HCT116 (cell line): ENCODE data around the gene ANKRD40CL. TPM values are rescaled to one million over a fixed set of nuclear protein-coding genes. Genes with fewer than 3 reads are reported as not detected.

ENCODE experiments used
- ATAC-seq: fragments of 200-7000 bp; cut with Tn5 transposase; 2 replicates; pipeline ENCODE4 v1.9.1; 2020; ENCODE audit warnings: mild to moderate bottlenecking, moderate library complexity
- BruUV-seq: library from RNA; stranded (reverse); fragments of 400-500 nt; replicated peaks from 2 replicates; lab custom pipeline; 2021; lab: Mats Ljungman, UMichigan
- CTCF ChIA-PET: fragments of 300-600 bp; sonication (Branson Sonifier 250); formaldehyde crosslinking; loops from one replicate; lab custom pipeline; 2021; ENCODE audit warnings: antibody characterized with exemption; lab: Charles Lee
- POLR2A ChIA-PET: fragments of 300-600, 350-600 bp; sonication (Branson Sonifier 250); formaldehyde crosslinking; loops from one replicate; lab custom pipeline; 2021; ENCODE audit warnings: antibody characterized with exemption; lab: Charles Lee
- RAD21 ChIA-PET, 2 experiments: fragments of 300-600 bp; sonication (Branson Sonifier 250); formaldehyde crosslinking; loops; one replicate each; lab custom pipeline; 2023; ENCODE audit warnings: low total read pairs in 2 of 2; ENCODE audit not compliant: uncharacterized antibody in 2 of 2, unreplicated experiment in 2 of 2, low non-redundant PET in 1 of 2; lab: Charles Lee
- DNase-seq: peaks from one replicate; pipeline ENCODE4 v3.0.0-alpha.2; 2010; ENCODE audit warnings: low read depth, low spot score
- H2AFZ ChIP-seq: fragments of 200-600 bp; shearing (Covaris generic), sonication (generic); 2 replicates; pipeline ENCODE4 v1.6.1; 2017; ENCODE audit warnings: low read depth, mixed run types, mixed read lengths, antibody characterized with exemption, low read length; ENCODE audit not compliant: poor library complexity, severe bottlenecking
- H3K27ac ChIP-seq: 2 replicates; pipeline ENCODE4 v1.5.1; 2012; ENCODE audit warnings: low read depth, low read length
- H3K27me3 ChIP-seq: fragments of 200-600 bp; sonication (generic); 2 replicates; pipeline ENCODE4 v1.6.1; 2016; ENCODE audit warnings: mixed run types, low read length, mixed read lengths; ENCODE audit not compliant: insufficient read depth
- H3K36me3 ChIP-seq, 2 experiments: fragments of 200-500 bp in 1 of 2; fragments of 200-600 bp in 1 of 2; sonication (Bioruptor generic) in 1 of 2; sonication (generic) in 1 of 2; 2 replicates each; pipeline versions ENCODE4 v1.5.1 to v1.6.1; 2014 to 2016; ENCODE audit warnings: low read length in 2 of 2, inconsistent platforms in 1 of 2, mixed read lengths in 1 of 2, mixed run types in 1 of 2; ENCODE audit not compliant: insufficient read depth in 2 of 2, control insufficient read depth in 1 of 2
- H3K4me1 ChIP-seq, 2 experiments: fragments of 200-600 bp in 1 of 2; sonication (generic) in 1 of 2; 2 replicates each; pipeline versions ENCODE4 v1.5.1 to v1.6.1; 2012 to 2017; ENCODE audit warnings: low read length in 2 of 2, inconsistent platforms in 1 of 2, mild to moderate bottlenecking in 1 of 2, mixed read lengths in 1 of 2, mixed run types in 1 of 2, moderate library complexity in 1 of 2; ENCODE audit not compliant: insufficient read depth in 2 of 2, control insufficient read depth in 1 of 2
- H3K4me2 ChIP-seq: fragments of 200-600 bp; sonication (generic); 2 replicates; pipeline ENCODE4 v1.6.1; 2017; ENCODE audit warnings: mixed run types, low read length, mixed read lengths
- H3K4me3 ChIP-seq, 2 experiments: fragments of 200-600 bp in 1 of 2; sonication (generic) in 1 of 2; replicated peaks in 1 of 2; 2 replicates each; pipeline ENCODE4 v1.5.1; 2011 to 2016; ENCODE audit warnings: low read length in 2 of 2, control low read depth in 1 of 2, low read depth in 1 of 2, mild to moderate bottlenecking in 1 of 2, mixed read lengths in 1 of 2, mixed run types in 1 of 2
- H3K79me2 ChIP-seq: fragments of 200-600 bp; sonication (generic); 2 replicates; pipeline ENCODE4 v1.6.1; 2017; ENCODE audit warnings: mild to moderate bottlenecking, mixed run types, low read length, moderate library complexity, mixed read lengths; ENCODE audit not compliant: insufficient read depth
- H3K9ac ChIP-seq: fragments of 200-600 bp; sonication (generic); 2 replicates; pipeline ENCODE4 v1.6.1; 2016; ENCODE audit warnings: low read length, mixed read lengths
- H3K9me2 ChIP-seq: fragments of 200-600 bp; sonication (generic), shearing (Covaris generic); 2 replicates; pipeline ENCODE4 v1.6.1; 2017; ENCODE audit warnings: mixed run types, mild to moderate bottlenecking, moderate library complexity; ENCODE audit not compliant: insufficient read depth
- H3K9me3 ChIP-seq, 2 experiments: fragments of 200-500 bp in 1 of 2; fragments of 200-600 bp in 1 of 2; sonication (Bioruptor generic) in 1 of 2; sonication (generic) in 1 of 2; 2 replicates each; pipeline ENCODE4 v1.6.1; 2014 to 2017; ENCODE audit warnings: low read length in 2 of 2, mixed read lengths in 2 of 2, inconsistent platforms in 1 of 2, low read depth in 1 of 2, mild to moderate bottlenecking in 1 of 2, mixed run types in 1 of 2, moderate library complexity in 1 of 2; ENCODE audit not compliant: control insufficient read depth in 1 of 2, insufficient read depth in 1 of 2
- H4K20me1 ChIP-seq: fragments of 200-600 bp; sonication (generic), shearing (Covaris generic); 2 replicates; pipeline ENCODE4 v1.6.1; 2017; ENCODE audit warnings: mixed run types, mild to moderate bottlenecking, moderate library complexity; ENCODE audit not compliant: insufficient read depth
- CEBPB ChIP-seq: IDR thresholded peaks from 2 replicates; pipeline ENCODE4 v1.6.1; 2012; ENCODE audit warnings: low read depth
- EZH2phosphoT487 ChIP-seq: fragments of 200-600 bp; IDR thresholded peaks from 2 replicates; pipeline ENCODE4 v1.6.1; 2018; ENCODE audit warnings: antibody characterized with exemption, borderline replicate concordance
- JUND ChIP-seq: IDR thresholded peaks from 2 replicates; pipeline ENCODE4 v1.6.1; 2012
- MAX ChIP-seq: IDR thresholded peaks from 2 replicates; pipeline ENCODE4 v1.6.1; 2012
- POLR2A ChIP-seq: IDR thresholded peaks from 2 replicates; pipeline ENCODE4 v1.7.0; 2011; ENCODE audit warnings: borderline replicate concordance; ENCODE audit not compliant: insufficient read depth, insufficient read length; ENCODE audit errors: extremely low read depth
- POLR2AphosphoS5 ChIP-seq: IDR thresholded peaks from 2 replicates; pipeline ENCODE4 v1.6.1; 2011; ENCODE audit warnings: mild to moderate bottlenecking, low read depth, low read length, moderate library complexity
- SIN3A ChIP-seq: IDR thresholded peaks from 2 replicates; pipeline ENCODE4 v1.6.1; 2012; ENCODE audit warnings: low read depth
- ZBTB33 ChIP-seq: IDR thresholded peaks from 2 replicates; pipeline ENCODE4 v1.6.1; 2011; ENCODE audit warnings: mild to moderate bottlenecking, low read length, moderate library complexity; ENCODE audit not compliant: insufficient replicate concordance; ENCODE audit errors: extremely low read depth
- intact Hi-C: fragments of 100-400 bp; cut with micrococcal nuclease; formaldehyde crosslinking; loops from 2 replicates; pipeline ENCODE4 v1.10.0; 2022
- total RNA-seq: library from RNA; stranded (reverse); gene quantifications from one replicate; pipeline ENCODE4 v1.2.1, GENCODE V29; 2021; ENCODE audit not compliant: unreplicated experiment

Gene ANKRD40CL
- total RNA-seq, 1 experiment from 2014 or later, result 0.57 TPM

- TF ChIP-seq EZH2phosphoT487 (no peak), SIN3A (no peak), JUND (no peak), MAX (no peak), ZBTB33 (no peak), POLR2A (no peak)
Observed at GRCh38 chr17:50781167-50781566, 13.8 kb upstream of the ANKRD40CL start (continued).

- CTCF ChIA-PET, result interaction anchor here (1.6 kb wide), 1 partner anchor 62 kb away, joined by 7 read pairs; no protein-coding TSS in a partner anchor
- H3K27me3 ChIP-seq, result no peaks in the 10 kb centered on the region
- H3K36me3 ChIP-seq, result no peaks in the 10 kb centered on the region
- H3K4me3 ChIP-seq, result no peak overlapping the region
- H3K9me2 ChIP-seq, result no peaks in the 10 kb centered on the region
- DNase-seq (no peak), ATAC-seq (no peak)
- H3K27ac ChIP-seq, result no peak overlapping the region
- RAD21 ChIA-PET, result no interaction called here
- H2AFZ ChIP-seq, result no peak overlapping the region
- POLR2A ChIA-PET, result interaction anchor here (0.6 to 1.6 kb wide), 2 partner anchors 75 to 87 kb away, joined by 3 to 4 read pairs; partner anchors contain the start of gene TOB1
- no peak overlapping the region for H3K9ac ChIP-seq
- H3K4me1 ChIP-seq, result peaks cover 0 to 9% of the 10 kb centered on the region in 2 experiments; a peak in 2 of 4 replicates
- no TSS peak for BruUV-seq
- no peaks in the 10 kb centered on the region for H3K79me2 ChIP-seq
- intact Hi-C loops, result loop anchor here (5.0 kb wide), 2 partner anchors 277 to 372 kb away; partner anchors contain the start of gene NME1
- no peak overlapping the region for H3K4me2 ChIP-seq
- no peaks in the 10 kb centered on the region for H4K20me1 ChIP-seq
- no peaks in the 10 kb centered on the region for H3K9me3 ChIP-seq
- TF ChIP-seq MAX, result no peak
- TF ChIP-seq CEBPB, result no peak
- no peak for TF ChIP-seq POLR2A
- no peak for TF ChIP-seq POLR2AphosphoS5
Observed at GRCh38 chr17:50779747-50780353, 12.5 kb upstream of the ANKRD40CL start.
